ENCODE measurements around the gene GCLC.
"Not testable (repeated sequence)": the region's sequence is repeated elsewhere in the genome, so short reads cannot be mapped to it uniquely, and the experiment has no call there.

GCLC gene

GRCh38 chr6:53487080-53487479, 57.8 kb downstream of the GCLC start:
- DNase-seq: no peak

- DNase-seq: no peak
These were observed 58.2 kb downstream of the GCLC start for GRCh38 chr6:53486679-53487078.

GRCh38 chr6:53484476-53485280, 60.2 kb downstream of the GCLC start:
- peak; percentile 62 to 69 for DNase-seq

GRCh38 chr6:53483423-53484353, 61.2 kb downstream of the GCLC start:
- no peak for DNase-seq

- DNase-seq: no peak
These were observed 63.6 kb downstream of the GCLC start for GRCh38 chr6:53481323-53481722.

- DNase-seq: not testable (repeated sequence)
These were observed 64.1 kb downstream of the GCLC start for GRCh38 chr6:53480774-53481173.

- DNase-seq: no peak
These were observed 65.0 kb downstream of the GCLC start for GRCh38 chr6:53479871-53480270.

GRCh38 chr6:53476964-53477363, 67.9 kb downstream of the GCLC start:
- no peak for DNase-seq

- DNase-seq: no peak
These were observed 70.9 kb downstream of the GCLC start for GRCh38 chr6:53474010-53474409.

- DNase-seq: no peak
These were observed 75.7 kb downstream of the GCLC start for GRCh38 chr6:53469163-53469562.

GRCh38 chr6:53466257-53466656, 78.6 kb downstream of the GCLC start:
- DNase-seq: no peak

- DNase-seq: no peak
These were observed 79.2 kb downstream of the GCLC start for GRCh38 chr6:53465732-53466131.

- DNase-seq: no peak
These were observed 79.9 kb downstream of the GCLC start for GRCh38 chr6:53464927-53465460.

GRCh38 chr6:53464483-53464882, 80.4 kb downstream of the GCLC start:
- DNase-seq: no peak

- no peak for DNase-seq
These were observed 83.2 kb downstream of the GCLC start for GRCh38 chr6:53461696-53462095.

GRCh38 chr6:53461041-53461656, 83.8 kb downstream of the GCLC start:
- no peak for DNase-seq

GRCh38 chr6:53458105-53458866, 86.6 kb downstream of the GCLC start:
- no peak for DNase-seq

- DNase-seq: no peak
These were observed 88.1 kb downstream of the GCLC start for GRCh38 chr6:53456809-53457208.

GRCh38 chr6:53455678-53456077, 89.2 kb downstream of the GCLC start:
- no peak for DNase-seq

- no peak for DNase-seq
These were observed 93.7 kb downstream of the GCLC start for GRCh38 chr6:53451165-53451564.

GRCh38 chr6:53447865-53448264, 97.0 kb downstream of the GCLC start:
- no peak for DNase-seq
